Stimulated activated CD4-positive, alpha-beta T cell treated with anti-CD3 and anti-CD28 coated beads, TNF-alpha, amount 100 ng/mL, for 4 hours (primary cell): ENCODE results near the gene CLDN15.
"Not testable (repeated sequence)": the region's sequence is repeated elsewhere in the genome, so short reads cannot be mapped to it uniquely, and the experiment has no call there.

Source experiments
- DNase-seq, 3 experiments: peaks; one replicate each; pipeline ENCODE4 v3.0.0-alpha.2; 2020; ENCODE audit warnings: low read depth in 3 of 3

Gene CLDN15

GRCh38 chr7:101237206-101238067 is at the start of gene CLDN15:
Gene CLDN15 (minus strand): TSS chr7:101237802. CDS start chr7:101237581, 221 bp downstream.
- no peak for DNase-seq

GRCh38 chr7:101287032-101287431 is 49.4 kb upstream of the CLDN15 start:
- DNase-seq: no peak

- not testable (repeated sequence) for DNase-seq
Observed at GRCh38 chr7:101285880-101286279, 48.3 kb upstream of the CLDN15 start.

- no peak for DNase-seq
Observed at GRCh38 chr7:101285171-101285570, 47.6 kb upstream of the CLDN15 start.

GRCh38 chr7:101280912-101281311 is 43.3 kb upstream of the CLDN15 start:
- not testable (repeated sequence) for DNase-seq

GRCh38 chr7:101278461-101279292 is 41.1 kb upstream of the CLDN15 start:
- DNase-seq: no peak

- no peak for DNase-seq
Observed at GRCh38 chr7:101277155-101277554, 39.6 kb upstream of the CLDN15 start.

- no peak for DNase-seq
Observed at GRCh38 chr7:101273206-101273605, 35.6 kb upstream of the CLDN15 start.

- DNase-seq: no peak
Observed at GRCh38 chr7:101271021-101271420, 33.4 kb upstream of the CLDN15 start.

- no peak for DNase-seq
Observed at GRCh38 chr7:101269664-101270063, 32.1 kb upstream of the CLDN15 start.

- DNase-seq: no peak
Observed at GRCh38 chr7:101265622-101266516, 28.3 kb upstream of the CLDN15 start.

- DNase-seq: not testable (repeated sequence)
Observed at GRCh38 chr7:101264102-101264706, 26.6 kb upstream of the CLDN15 start.

GRCh38 chr7:101258243-101258731 is 20.7 kb upstream of the CLDN15 start:
- DNase-seq: no peak

GRCh38 chr7:101255796-101256195 is 18.2 kb upstream of the CLDN15 start:
- DNase-seq: no peak

- not testable (repeated sequence) for DNase-seq
Observed at GRCh38 chr7:101253199-101253598, 15.6 kb upstream of the CLDN15 start.

GRCh38 chr7:101251871-101252659 is 14.5 kb upstream of the CLDN15 start:
- DNase-seq: peak; percentile 97 to 99 (median 98)

- DNase-seq: no peak
Observed at GRCh38 chr7:101250324-101250723, 12.7 kb upstream of the CLDN15 start.

- no peak for DNase-seq
Observed at GRCh38 chr7:101248276-101248675, 10.7 kb upstream of the CLDN15 start.

- no peak for DNase-seq
Observed at GRCh38 chr7:101245147-101245668, 7.6 kb upstream of the CLDN15 start.
